CD4-positive, alpha-beta T cell (primary cell): ENCODE results near the gene DYSF. TPM values are rescaled to one million over a fixed set of nuclear protein-coding genes. Genes with fewer than 3 reads are reported as not detected.

Experiments
- ATAC-seq: fragments of 200-7000 bp; cut with Tn5 transposase; one replicate; pipeline ENCODE4 v1.10.0; 2022; ENCODE audit warnings: mild to moderate bottlenecking; ENCODE audit not compliant: poor library complexity
- CTCF ChIA-PET: fragments of 350-600 bp; sonication (Branson Sonifier 250); formaldehyde crosslinking; loops from one replicate; lab custom pipeline; 2021; ENCODE audit warnings: antibody characterized with exemption, inconsistent platforms; lab: Charles Lee
- POLR2A ChIA-PET: fragments of 350-600 bp; sonication (Branson Sonifier 250); formaldehyde crosslinking; loops from one replicate; lab custom pipeline; 2021; ENCODE audit warnings: antibody characterized with exemption, inconsistent platforms; lab: Charles Lee
- DNase-seq, 14 experiments: peaks; one replicate each; pipeline ENCODE4 v3.0.0-alpha.2; 2013 to 2020; ENCODE audit warnings: mixed read lengths in 2 of 14
- H3K27ac ChIP-seq, 2 donors: one replicate each; pipeline versions ENCODE4 v1.5.1 to v1.7.0; 2013; ENCODE audit warnings: low read length in 2 of 2, low read depth in 1 of 2, mild to moderate bottlenecking in 1 of 2
- H3K27me3 ChIP-seq, 2 experiments: 1 replicate in 1 of 2; 2 replicates in 1 of 2; pipeline versions ENCODE4 v1.6.1 to v1.7.0; 2013; ENCODE audit warnings: low read length in 2 of 2, control low read depth in 1 of 2, mild to moderate bottlenecking in 1 of 2, moderate library complexity in 1 of 2; ENCODE audit not compliant: insufficient read depth in 2 of 2, control insufficient read depth in 1 of 2
- H3K36me3 ChIP-seq: one replicate; pipeline ENCODE4 v1.6.1; 2013; ENCODE audit warnings: low read length, control low read depth; ENCODE audit not compliant: insufficient read depth
- H3K4me1 ChIP-seq: one replicate; pipeline ENCODE4 v1.6.1; 2013; ENCODE audit warnings: low read length, control low read depth; ENCODE audit not compliant: insufficient read depth
- H3K4me3 ChIP-seq: one replicate; pipeline ENCODE4 v1.5.1; 2013; ENCODE audit warnings: mild to moderate bottlenecking, low read length, moderate library complexity
- H3K9me3 ChIP-seq, 2 experiments: 1 replicate in 1 of 2; 2 replicates in 1 of 2; pipeline versions ENCODE4 v1.6.1 to v1.7.0; 2013; ENCODE audit warnings: low read length in 2 of 2, mild to moderate bottlenecking in 2 of 2, control low read depth in 1 of 2, moderate library complexity in 1 of 2; ENCODE audit not compliant: control insufficient read depth in 1 of 2, insufficient read depth in 1 of 2
- H3K27ac Mint-ChIP-seq: one replicate; pipeline ENCODE4 v1.8.0; 2020; ENCODE audit warnings: mixed read lengths
- H3K27me3 Mint-ChIP-seq: one replicate; pipeline ENCODE4 v1.8.0; 2021; ENCODE audit warnings: mixed read lengths
- H3K36me3 Mint-ChIP-seq: one replicate; pipeline ENCODE4 v1.8.0; 2021; ENCODE audit warnings: low read depth, mixed read lengths
- H3K4me1 Mint-ChIP-seq: one replicate; pipeline ENCODE4 v1.8.0; 2021; ENCODE audit warnings: low read depth, mixed read lengths
- H3K4me3 Mint-ChIP-seq: one replicate; pipeline ENCODE4 v1.8.0; 2020; ENCODE audit warnings: mild to moderate bottlenecking, mixed read lengths
- H3K9me3 Mint-ChIP-seq: one replicate; pipeline ENCODE4 v1.8.0; 2020; ENCODE audit warnings: mixed read lengths
- intact Hi-C, 2 experiments: fragments of 100-400 bp; cut with DNase I in 1 of 2; cut with micrococcal nuclease in 1 of 2; formaldehyde crosslinking; loops; one replicate each; pipeline versions ENCODE4 v1.15.1 to v1.9.0; 2023 to 2025; cut with DNase I, micrococcal nuclease
- total RNA-seq, 174 experiments: library from RNA in 2 of 174; stranded (reverse) in 2 of 174; gene quantifications; one replicate each; pipeline ENCODE4 v1.2.3 and lab custom pipeline; 2021 to 2026
- TF ChIP-seq, protein P1 (sequence below): fragments of 200-600 bp; IDR thresholded peaks from one replicate; pipeline ENCODE4 v1.8.0; 2022; ENCODE audit warnings: antibody characterized with exemption, mild to moderate bottlenecking

Gene DYSF
- total RNA-seq, 2 experiments from 2014 or later = 0.27 to 0.31 TPM

DNA sequence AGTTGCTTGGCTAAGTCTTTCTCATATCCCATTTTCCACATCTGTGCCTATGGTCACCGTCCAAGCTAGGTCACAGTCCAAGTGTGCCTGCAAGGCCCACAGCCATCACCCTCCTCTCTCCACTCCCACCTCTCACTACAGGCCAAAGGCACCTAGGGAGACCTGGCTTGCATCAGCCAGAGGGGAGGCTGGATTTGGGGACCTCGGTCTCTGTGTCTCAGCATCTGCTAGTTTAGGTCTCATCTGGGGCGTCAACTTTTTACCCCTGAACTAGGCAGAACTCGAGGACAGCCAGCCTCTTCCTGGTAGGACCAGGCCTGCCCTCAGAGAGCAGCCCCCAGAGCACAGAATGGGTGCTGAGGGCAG lies 217.1 kb downstream of the DYSF start:
- CTCF ChIA-PET = no interaction called here
- H3K4me1 ChIP-seq = no peaks in the 10 kb centered on the region

DNA sequence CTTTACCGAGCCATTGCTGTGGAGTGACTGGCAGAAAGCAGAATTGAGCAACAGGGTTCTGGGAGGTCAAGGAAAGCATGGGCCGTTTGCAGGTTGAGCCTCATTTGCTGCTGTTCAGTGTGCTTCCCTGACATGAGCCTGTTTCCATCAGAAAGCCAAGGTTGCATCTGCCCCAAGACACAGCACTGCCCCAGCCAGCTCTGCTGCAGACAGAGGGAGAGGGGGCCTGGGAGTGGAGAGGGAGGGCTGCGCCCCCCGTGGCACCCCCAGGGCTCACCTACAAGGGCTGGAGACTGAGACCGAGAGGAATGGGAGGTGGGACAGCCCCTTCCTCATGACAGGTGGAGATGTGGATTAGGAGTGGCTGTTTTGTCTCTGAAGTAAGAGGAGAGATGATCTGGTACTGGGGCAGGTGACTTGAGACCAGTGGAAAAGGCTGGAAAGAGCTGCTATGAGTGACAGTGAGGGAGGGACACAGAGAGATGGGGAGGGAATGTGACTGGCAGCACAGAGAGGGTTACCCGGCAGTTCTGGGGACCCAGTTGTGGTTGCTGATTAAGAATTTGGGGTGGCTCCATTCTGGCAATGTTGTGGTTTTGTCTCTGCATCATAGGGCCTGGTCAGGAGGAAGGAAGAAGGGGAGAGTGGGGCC lies 218.0 kb downstream of the DYSF start:
- CTCF ChIA-PET = no interaction called here
- TF ChIP-seq, protein P1, sequence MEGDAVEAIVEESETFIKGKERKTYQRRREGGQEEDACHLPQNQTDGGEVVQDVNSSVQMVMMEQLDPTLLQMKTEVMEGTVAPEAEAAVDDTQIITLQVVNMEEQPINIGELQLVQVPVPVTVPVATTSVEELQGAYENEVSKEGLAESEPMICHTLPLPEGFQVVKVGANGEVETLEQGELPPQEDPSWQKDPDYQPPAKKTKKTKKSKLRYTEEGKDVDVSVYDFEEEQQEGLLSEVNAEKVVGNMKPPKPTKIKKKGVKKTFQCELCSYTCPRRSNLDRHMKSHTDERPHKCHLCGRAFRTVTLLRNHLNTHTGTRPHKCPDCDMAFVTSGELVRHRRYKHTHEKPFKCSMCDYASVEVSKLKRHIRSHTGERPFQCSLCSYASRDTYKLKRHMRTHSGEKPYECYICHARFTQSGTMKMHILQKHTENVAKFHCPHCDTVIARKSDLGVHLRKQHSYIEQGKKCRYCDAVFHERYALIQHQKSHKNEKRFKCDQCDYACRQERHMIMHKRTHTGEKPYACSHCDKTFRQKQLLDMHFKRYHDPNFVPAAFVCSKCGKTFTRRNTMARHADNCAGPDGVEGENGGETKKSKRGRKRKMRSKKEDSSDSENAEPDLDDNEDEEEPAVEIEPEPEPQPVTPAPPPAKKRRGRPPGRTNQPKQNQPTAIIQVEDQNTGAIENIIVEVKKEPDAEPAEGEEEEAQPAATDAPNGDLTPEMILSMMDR = no peak
- Mint-ChIP-seq H3K27ac (no peak overlapping the region), H3K36me3 (no peaks in the 10 kb centered on the region), H3K4me3 (no peak overlapping the region), H3K27me3 (peaks cover 15% of the 10 kb centered on the region), H3K4me1 (no peaks in the 10 kb centered on the region), H3K9me3 (no peaks in the 10 kb centered on the region)
- H3K9me3 ChIP-seq = peaks cover 0 to 5% of the 10 kb centered on the region in 2 experiments
- POLR2A ChIA-PET = no interaction called here
- H3K4me1 ChIP-seq = no peaks in the 10 kb centered on the region
- ATAC-seq = no peak
- H3K27ac ChIP-seq = no peak overlapping the region
- peak in 1 of 14 experiments; percentile 2 for DNase-seq
- H3K36me3 ChIP-seq = no peaks in the 10 kb centered on the region
- no peaks in the 10 kb centered on the region for H3K27me3 ChIP-seq
- H3K4me3 ChIP-seq = no peak overlapping the region
- intact Hi-C loops = no loop called here

More for the DNA sequence above, 217.1 kb downstream of the DYSF start:
- no peaks in the 10 kb centered on the region for H3K9me3 Mint-ChIP-seq
- peaks cover 15% of the 10 kb centered on the region for H3K27me3 Mint-ChIP-seq
- H3K4me1 Mint-ChIP-seq = no peaks in the 10 kb centered on the region
- no peak overlapping the region for H3K4me3 Mint-ChIP-seq
- no peak overlapping the region for H3K27ac Mint-ChIP-seq
- no peaks in the 10 kb centered on the region for H3K27me3 ChIP-seq
- H3K36me3 Mint-ChIP-seq = no peaks in the 10 kb centered on the region
- ATAC-seq = no peak
- no peak overlapping the region for H3K27ac ChIP-seq
- H3K36me3 ChIP-seq = no peaks in the 10 kb centered on the region
- no peak overlapping the region for H3K4me3 ChIP-seq
- TF ChIP-seq, protein P1 = no peak
- POLR2A ChIA-PET = no interaction called here
- intact Hi-C loops = no loop called here
- DNase-seq = peak in 1 of 14 experiments; percentile 1
- peaks cover 0 to 5% of the 10 kb centered on the region in 2 experiments for H3K9me3 ChIP-seq

DNA sequence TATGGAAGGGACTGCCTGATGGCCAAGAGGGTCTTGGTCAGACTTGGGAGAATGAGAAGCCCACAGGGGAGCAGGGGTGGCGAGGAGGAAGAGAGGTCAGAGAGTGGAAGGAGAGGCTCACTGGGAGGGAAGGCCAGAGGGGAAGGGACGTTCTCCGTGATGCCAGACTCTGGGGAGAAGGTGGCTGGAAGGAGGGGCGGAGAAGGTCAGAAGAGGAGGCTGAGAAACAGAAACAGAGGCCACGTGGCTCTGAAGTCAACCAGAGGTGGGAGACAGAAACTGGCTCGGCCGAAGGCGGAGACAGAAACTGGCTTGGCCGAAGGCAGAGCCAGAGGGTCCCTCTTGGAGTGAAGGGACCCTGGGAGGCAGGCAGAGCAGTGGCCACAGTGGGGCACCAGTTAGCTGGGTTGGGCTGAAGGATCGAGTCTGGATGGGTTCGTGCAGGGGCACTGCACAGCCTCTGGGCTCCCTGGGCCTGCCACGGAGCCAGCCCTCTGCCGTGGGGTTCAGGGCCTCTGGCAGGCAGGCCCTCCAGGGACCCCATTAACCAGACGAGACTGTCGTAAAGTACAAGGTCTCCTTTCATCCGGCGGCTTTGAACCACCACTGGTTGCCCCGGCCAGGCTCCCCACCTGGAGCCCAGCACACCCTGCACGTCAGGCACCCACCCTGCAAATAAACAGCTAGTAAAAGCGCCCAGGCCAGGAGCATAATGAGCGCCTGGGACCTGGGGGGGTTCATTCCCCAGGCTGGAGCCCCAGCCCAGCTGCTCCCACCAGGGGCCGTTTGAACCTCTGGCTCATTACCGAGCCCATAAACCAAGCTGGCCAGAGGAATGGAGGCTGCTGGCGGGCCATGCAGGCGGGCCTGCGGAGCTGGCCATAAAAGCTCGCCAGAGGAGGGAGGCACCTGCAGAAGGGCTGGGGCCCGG lies 218.8 kb downstream of the DYSF start:
- Histone ChIP-seq H3K4me1 (no peaks in the 10 kb centered on the region), H3K4me3 (no peak overlapping the region), H3K27me3 (no peaks in the 10 kb centered on the region), H3K36me3 (no peaks in the 10 kb centered on the region), H3K9me3 (peaks cover 0 to 5% of the 10 kb centered on the region in 2 experiments), H3K27ac (no peak overlapping the region)
- CTCF ChIA-PET = no interaction called here
- ATAC-seq (no peak), DNase-seq (peak in 1 of 14 experiments; percentile 1)
- Mint-ChIP-seq H3K27ac (no peak overlapping the region), H3K4me1 (no peaks in the 10 kb centered on the region), H3K27me3 (peaks cover 14% of the 10 kb centered on the region), H3K36me3 (no peaks in the 10 kb centered on the region), H3K4me3 (no peak overlapping the region), H3K9me3 (no peaks in the 10 kb centered on the region)
- intact Hi-C loops = no loop called here
- POLR2A ChIA-PET = no interaction called here
- TF ChIP-seq, protein P1 = no peak
